Smooth muscle cell (in vitro differentiated cells): ENCODE data around the gene ADTRP. TPM values are rescaled to one million over a fixed set of nuclear protein-coding genes. Genes with fewer than 3 reads are reported as not detected.

Experiments
- DNase-seq: peaks from one replicate; lab custom pipeline; 2025; ENCODE audit not compliant: unreplicated experiment; lab: John Stamatoyannopoulos, UW
- H2AFZ ChIP-seq: fragments of 200-600 bp; sonication (generic); 2 replicates; pipeline ENCODE4 v1.6.0; 2016; ENCODE audit warnings: antibody characterized with exemption, low read depth, mild to moderate bottlenecking
- H3F3A ChIP-seq: fragments of 200-600 bp; sonication (generic); 2 replicates; pipeline ENCODE4 v1.6.0; 2017; ENCODE audit warnings: antibody characterized with exemption, low read depth
- H3K27ac ChIP-seq: fragments of 200-600 bp; sonication (generic); 2 replicates; pipeline ENCODE4 v1.5.1; 2016; ENCODE audit warnings: low read depth, mild to moderate bottlenecking
- H3K27me3 ChIP-seq: fragments of 200-600 bp; sonication (generic); 2 replicates; pipeline ENCODE4 v1.6.1; 2016; ENCODE audit warnings: low read depth, mild to moderate bottlenecking
- H3K36me3 ChIP-seq: fragments of 200-600 bp; sonication (generic); 2 replicates; pipeline ENCODE4 v1.5.1; 2016; ENCODE audit warnings: low read depth
- H3K4me1 ChIP-seq: fragments of 200-600 bp; sonication (generic); 2 replicates; pipeline ENCODE4 v1.5.1; 2016; ENCODE audit warnings: low read depth
- H3K4me2 ChIP-seq: fragments of 200-600 bp; sonication (generic); 2 replicates; pipeline ENCODE4 v1.6.0; 2016; ENCODE audit warnings: mild to moderate bottlenecking
- H3K4me3 ChIP-seq: fragments of 200-600 bp; sonication (generic); 2 replicates; pipeline ENCODE4 v1.5.1; 2016; ENCODE audit warnings: mild to moderate bottlenecking
- H3K79me2 ChIP-seq: fragments of 200-600 bp; sonication (generic); 2 replicates; pipeline ENCODE4 v1.6.0; 2016; ENCODE audit warnings: low read depth, mild to moderate bottlenecking
- H3K9ac ChIP-seq: fragments of 200-600 bp; sonication (generic); 2 replicates; pipeline ENCODE4 v1.6.0; 2016; ENCODE audit warnings: low read depth
- H3K9me3 ChIP-seq: fragments of 200-600 bp; sonication (generic); replicated peaks from 2 replicates; pipeline ENCODE4 v1.5.1; 2016; ENCODE audit warnings: low read depth
- H4K20me1 ChIP-seq: fragments of 200-600 bp; sonication (generic); 2 replicates; pipeline ENCODE4 v1.6.0; 2016; ENCODE audit warnings: low read depth
- CTCF ChIP-seq: fragments of 200-600 bp; sonication (generic); IDR thresholded peaks from 2 replicates; pipeline ENCODE4 v1.5.1; 2017; ENCODE audit warnings: borderline replicate concordance, mild to moderate bottlenecking, antibody characterized with exemption; ENCODE audit not compliant: insufficient read depth, poor library complexity, severe bottlenecking
- WGBS: methylation state at CpG from one replicate; pipeline ENCODE4 v1.1.7; 2016; ENCODE audit warnings: low lambda C conversion rate; 5-methylcytosine and 5-hydroxymethylcytosine counted together
- polyA plus RNA-seq: library from polyadenylated mRNA; unstranded; fragments of >200 nt; fragmentation: Nextera tagmentation; extraction: Ambion mirVana; gene quantifications from 2 replicates; pipeline ENCODE4 v1.2.1, GENCODE V29; 2016
- total RNA-seq: library from RNA; depleted of rRNA; stranded (reverse); fragments of >200 nt; gene quantifications from 2 replicates; pipeline ENCODE4 v1.2.3, GENCODE V29; 2014

The ADTRP gene
- total and polyA plus RNA-seq, 2 experiments from 2014 or later = 0.67 to 1.1 TPM

- Histone ChIP-seq H3K4me3 (no peak overlapping the region), H3F3A (no peaks in the 10 kb centered on the region), H3K9ac (no peak overlapping the region), H3K27ac (no peak overlapping the region), H3K79me2 (no peaks in the 10 kb centered on the region), H3K36me3 (no peaks in the 10 kb centered on the region), H3K4me2 (no peak overlapping the region), H3K9me3 (no peaks in the 10 kb centered on the region), H4K20me1 (no peaks in the 10 kb centered on the region), H2AFZ (no peak overlapping the region), H3K4me1 (peaks cover 13% of the 10 kb centered on the region), H3K27me3 (no peaks in the 10 kb centered on the region)
- TF ChIP-seq CTCF = no peak
- WGBS = 96% methylated on average over 4 of the region's 4 CpGs
- DNase-seq = no peak
These were observed 14.9 kb downstream of the ADTRP start for GRCh38 chr6:11763460-11764249.

GRCh38 chr6:11762794-11763459 is 15.7 kb downstream of the ADTRP start:
- peak overlapping the region; percentile 33 for H3K4me2 ChIP-seq
- no peaks in the 10 kb centered on the region for H4K20me1 ChIP-seq
- no peak overlapping the region for H3K4me3 ChIP-seq
- H3K79me2 ChIP-seq = no peaks in the 10 kb centered on the region
- H3K36me3 ChIP-seq = no peaks in the 10 kb centered on the region
- no peaks in the 10 kb centered on the region for H3K9me3 ChIP-seq
- no peak overlapping the region for H3K9ac ChIP-seq
- DNase-seq = no peak
- H3F3A ChIP-seq = no peaks in the 10 kb centered on the region
- peaks cover 13% of the 10 kb centered on the region for H3K4me1 ChIP-seq
- peak overlapping the region; percentile 41 for H2AFZ ChIP-seq
- WGBS = 60% methylated on average over 4 of the region's 4 CpGs
- no peaks in the 10 kb centered on the region for H3K27me3 ChIP-seq
- H3K27ac ChIP-seq = no peak overlapping the region
- TF ChIP-seq CTCF = no peak

- Histone ChIP-seq H2AFZ (peak overlapping the region; percentile 41), H3K4me3 (no peak overlapping the region), H3K9ac (no peak overlapping the region), H3K36me3 (no peaks in the 10 kb centered on the region), H3F3A (no peaks in the 10 kb centered on the region), H3K27ac (no peak overlapping the region), H3K27me3 (no peaks in the 10 kb centered on the region), H4K20me1 (no peaks in the 10 kb centered on the region), H3K4me2 (no peak overlapping the region), H3K79me2 (no peaks in the 10 kb centered on the region), H3K9me3 (no peaks in the 10 kb centered on the region), H3K4me1 (peaks cover 13% of the 10 kb centered on the region)
- DNase-seq = no peak
- no peak for TF ChIP-seq CTCF
- 89% methylated on average over 4 of the region's 4 CpGs for WGBS
These were observed 16.6 kb downstream of the ADTRP start for GRCh38 chr6:11761744-11762620.
